Activated CD4-positive, CD25-positive, alpha-beta regulatory T cell treated with anti-CD3 and anti-CD28 coated beads, Interleukin-2, amount 50 U/mL, for 72 hours (primary cell): ENCODE results near the gene PHF12.

Experiments used
- DNase-seq: peaks from one replicate; pipeline ENCODE4 v3.0.0; 2021

Gene PHF12

DNA sequence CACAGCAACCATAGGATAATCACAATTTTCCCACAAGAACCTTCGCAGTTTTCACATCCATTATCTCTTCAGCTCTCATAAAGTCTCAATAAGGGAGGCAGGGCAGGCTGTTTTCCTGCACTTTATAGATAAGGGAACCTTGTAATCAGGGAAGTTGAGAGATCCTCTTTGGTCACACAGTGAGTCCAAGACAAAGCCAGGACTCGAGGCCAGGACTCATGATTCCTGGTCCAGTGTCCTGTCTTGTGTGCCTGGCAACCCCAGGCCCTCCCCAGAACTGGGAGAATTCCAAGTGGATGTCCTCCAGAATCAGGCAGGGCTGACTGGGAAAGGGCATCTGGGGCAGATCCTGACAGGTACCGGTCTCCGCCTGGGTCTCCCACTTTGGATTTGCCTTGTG lies 23.1 kb upstream of the PHF12 start:
- no peak for DNase-seq

DNA sequence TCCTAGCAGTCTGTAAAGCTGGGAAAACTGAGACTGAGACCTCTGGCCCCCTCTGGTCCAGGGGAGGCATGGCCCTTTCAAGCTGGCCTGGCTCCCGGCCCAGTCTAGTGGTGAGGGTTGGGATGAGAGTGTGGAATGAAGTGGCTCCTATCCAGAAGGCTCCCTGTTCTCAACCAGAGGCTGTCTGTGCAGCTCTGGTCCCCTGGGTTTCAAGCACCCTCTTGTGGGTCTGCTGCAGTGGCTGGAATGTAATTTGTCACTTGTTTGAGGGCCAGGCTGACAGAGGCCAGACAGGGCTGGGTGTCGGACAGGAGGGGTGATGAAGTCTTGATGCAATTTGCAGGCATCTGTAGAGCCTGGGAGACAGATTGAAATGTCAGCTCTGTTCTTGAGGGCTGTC lies 22.1 kb upstream of the PHF12 start:
- DNase-seq: no peak

- DNase-seq: no peak
Observed at GRCh38 chr17:28972437-28972836, 21.1 kb upstream of the PHF12 start.

DNA sequence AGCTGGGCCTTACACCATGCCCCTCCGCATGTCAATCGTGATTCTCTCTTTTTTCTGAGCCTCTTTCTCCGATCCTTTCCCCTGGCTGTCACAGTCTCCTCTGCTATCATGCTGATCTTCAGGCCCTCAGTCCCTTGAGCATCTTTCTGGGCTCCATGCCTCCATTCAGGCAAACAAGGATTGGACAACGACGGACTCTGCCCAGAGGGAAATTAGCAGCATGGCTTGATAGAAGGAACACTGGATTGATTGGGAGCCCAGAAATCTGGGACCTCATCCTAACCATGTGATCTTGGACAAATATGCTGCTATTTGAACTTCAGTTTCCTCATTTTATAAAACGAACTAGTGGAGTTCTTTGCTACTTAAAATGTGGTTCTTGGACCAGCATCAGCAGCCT lies 19.6 kb upstream of the PHF12 start:
- DNase-seq: no peak

DNA sequence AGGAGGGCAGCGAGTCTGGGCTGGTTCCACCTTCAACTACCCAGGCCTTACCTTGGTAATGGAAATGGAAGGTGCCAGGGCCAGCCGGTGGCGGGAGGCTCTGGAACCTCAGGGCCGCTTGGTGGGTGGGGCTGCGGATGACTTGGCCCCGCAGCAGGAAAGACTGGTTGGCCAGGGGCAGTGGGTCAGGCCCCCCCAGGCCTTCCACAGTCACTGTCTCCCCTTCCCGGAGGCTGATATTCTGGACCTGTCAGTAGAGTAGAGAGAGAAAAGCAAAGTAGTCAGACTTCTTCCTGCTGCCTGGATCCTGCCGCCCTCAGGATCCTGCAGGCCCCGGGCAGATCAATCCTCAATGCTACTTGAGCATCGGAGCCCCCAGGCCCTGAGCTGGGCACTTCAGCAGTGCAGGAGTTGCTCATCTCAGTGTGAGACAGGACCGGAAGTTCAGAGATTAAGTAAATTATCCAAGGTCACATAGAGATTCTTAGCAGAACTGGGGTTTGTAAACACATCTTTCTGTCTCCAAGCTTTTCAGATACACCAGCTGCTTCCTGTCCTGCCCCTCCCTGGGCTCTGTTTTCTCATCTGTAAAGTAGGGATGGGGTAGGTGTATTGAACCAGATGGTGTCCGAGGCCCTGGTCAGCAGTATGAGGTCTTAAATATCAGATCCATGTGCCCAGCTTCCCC lies 18.5 kb upstream of the PHF12 start:
- no peak for DNase-seq

- DNase-seq: no peak
Observed at GRCh38 chr17:28968914-28969295, 17.6 kb upstream of the PHF12 start.

DNA sequence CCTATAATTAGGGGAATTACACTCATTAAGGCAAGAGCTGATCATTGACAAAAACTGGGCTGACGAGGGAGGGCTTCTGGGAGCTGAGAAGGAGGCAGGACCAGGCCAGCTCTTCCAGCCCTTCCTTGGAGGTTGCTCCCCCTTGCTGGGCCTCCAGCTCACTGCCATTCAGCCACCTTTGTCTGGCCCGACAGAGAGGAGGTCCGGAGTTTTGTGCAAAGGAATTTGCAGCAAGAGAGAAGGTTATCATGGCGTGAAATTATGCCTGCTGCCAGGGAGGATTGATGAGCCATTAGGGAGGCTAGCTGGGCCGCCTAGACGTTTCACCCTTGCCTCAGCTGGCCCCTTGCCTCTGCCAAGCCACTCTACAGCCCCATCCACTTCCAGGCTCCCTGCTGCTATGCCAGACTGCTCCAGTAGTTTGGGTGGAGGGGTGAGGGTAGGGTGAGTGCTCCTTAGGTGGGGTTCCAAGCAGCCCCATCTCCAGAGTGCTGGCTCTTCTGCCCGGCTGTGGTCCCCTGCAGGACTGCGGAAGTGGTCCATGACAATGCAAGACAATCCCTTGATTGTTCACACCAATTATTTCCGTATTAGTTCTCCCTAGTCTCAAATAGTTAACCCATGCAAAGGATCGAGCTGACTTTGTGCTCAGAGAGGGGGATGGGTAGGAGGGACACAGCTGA lies 17.1 kb upstream of the PHF12 start:
- DNase-seq: no peak

GRCh38 chr17:28967221-28968135 lies 16.2 kb upstream of the PHF12 start:
- no peak for DNase-seq

DNA sequence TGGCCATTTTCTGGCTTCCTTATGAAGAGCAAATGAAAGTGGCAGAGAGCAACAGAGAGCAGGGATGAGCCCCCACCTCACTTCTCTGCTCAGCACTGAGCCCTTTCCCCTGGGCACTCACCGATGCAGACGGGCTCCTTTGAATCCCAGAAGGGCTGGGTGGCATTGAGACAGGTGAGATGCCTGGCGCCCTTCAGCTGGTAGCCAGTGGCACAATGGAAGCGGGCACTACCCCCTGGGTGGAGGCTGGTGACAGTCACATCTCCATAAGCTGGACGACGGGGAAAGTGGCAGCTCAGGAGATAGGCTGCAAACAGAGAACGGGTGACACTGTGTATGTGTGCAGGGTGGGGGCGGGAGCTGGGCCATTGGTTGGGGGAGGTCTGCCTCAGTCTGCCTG lies 12.5 kb upstream of the PHF12 start:
- DNase-seq: no peak

DNA sequence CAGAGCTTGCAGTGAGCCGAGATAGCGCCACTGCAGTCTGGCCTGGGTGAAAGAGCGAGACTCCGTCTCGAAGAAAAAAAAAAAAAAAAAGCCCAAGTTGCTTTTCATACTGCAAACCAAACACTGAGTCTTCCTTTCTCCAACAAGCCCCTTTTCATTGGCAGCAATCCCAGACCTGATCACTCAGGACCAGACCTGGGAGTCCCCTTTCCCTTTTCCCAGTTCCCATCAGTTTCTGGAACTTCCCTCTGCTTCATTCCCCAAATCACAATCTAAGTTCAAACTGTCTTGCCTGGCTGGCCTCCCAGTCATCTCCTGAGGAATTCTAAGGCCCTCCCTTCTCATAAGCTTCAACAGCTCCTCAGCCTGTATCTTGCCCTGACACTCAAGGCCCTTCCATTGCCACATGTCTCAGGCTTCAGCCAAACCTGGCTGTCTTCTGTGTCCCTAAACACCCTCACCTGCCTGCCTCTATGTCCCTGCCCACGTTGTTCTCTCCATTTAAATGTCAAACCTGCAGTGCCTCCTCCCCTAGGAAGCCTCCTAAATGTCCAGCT lies 11.8 kb upstream of the PHF12 start:
- no peak for DNase-seq

GRCh38 chr17:28961391-28961790 lies 10.1 kb upstream of the PHF12 start:
- DNase-seq: no peak

DNA sequence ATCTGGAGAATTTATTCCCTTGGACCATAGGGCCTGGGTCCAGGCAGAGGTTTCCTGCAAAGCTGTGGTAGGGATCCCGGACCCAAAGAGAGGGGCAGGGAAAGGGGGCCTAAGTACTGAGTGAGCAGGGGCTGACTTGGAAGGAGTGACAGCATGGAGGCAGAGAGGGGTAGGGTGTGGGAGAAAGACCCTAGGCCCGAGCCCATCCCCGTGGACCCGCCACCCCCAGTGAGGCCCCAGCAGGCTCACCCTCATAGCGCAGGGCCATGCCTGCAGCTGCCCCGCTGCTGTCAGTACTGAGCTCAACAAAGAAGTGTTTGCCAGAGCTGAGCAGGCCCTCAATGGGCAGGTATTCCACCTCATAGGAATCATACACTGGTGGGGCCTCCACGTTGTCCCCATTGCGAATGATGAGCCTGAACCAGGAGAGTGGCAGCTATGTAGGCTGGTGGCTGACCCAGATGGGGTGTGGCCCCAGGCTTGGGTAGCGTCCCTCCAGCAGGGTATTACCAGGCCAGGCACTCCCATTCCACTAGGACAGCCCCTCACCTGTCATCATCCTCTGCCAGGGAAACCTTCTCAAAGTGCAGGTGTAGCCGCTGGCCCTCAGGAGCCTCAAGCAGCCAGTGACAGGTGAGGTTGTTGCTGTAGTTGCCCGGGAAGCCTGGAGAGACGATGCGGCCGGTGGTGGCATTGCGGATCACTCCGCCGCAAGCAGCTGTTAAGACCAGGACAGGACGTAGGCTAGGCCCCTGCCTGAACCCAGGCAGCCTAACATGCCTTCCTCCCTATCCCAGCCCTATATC lies 9.1 kb upstream of the PHF12 start:
- DNase-seq: no peak

DNA sequence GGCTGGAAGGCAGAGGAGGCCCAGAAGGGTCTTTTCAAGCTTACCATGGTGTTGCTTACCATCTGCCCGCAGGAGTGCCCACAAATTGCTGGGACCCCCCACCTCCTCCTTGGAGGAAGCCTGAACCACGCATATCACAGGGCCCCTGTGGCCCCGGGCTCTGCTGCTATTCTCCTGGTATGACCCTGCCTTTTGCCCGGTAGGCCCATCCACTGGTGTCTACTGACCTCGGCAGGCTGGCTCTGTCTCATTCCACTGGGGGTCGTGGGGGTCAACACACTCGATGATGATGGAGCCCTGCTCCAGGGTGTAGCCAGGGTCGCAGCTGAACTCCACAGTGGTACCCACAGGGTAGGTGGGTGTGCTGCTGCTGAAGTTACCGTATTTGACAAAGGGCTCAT lies 8.2 kb upstream of the PHF12 start:
- DNase-seq: no peak

GRCh38 chr17:28958820-28959455 lies 7.6 kb upstream of the PHF12 start:
- DNase-seq: no peak

GRCh38 chr17:28957992-28958355 lies 6.7 kb upstream of the PHF12 start:
- DNase-seq: no peak

DNA sequence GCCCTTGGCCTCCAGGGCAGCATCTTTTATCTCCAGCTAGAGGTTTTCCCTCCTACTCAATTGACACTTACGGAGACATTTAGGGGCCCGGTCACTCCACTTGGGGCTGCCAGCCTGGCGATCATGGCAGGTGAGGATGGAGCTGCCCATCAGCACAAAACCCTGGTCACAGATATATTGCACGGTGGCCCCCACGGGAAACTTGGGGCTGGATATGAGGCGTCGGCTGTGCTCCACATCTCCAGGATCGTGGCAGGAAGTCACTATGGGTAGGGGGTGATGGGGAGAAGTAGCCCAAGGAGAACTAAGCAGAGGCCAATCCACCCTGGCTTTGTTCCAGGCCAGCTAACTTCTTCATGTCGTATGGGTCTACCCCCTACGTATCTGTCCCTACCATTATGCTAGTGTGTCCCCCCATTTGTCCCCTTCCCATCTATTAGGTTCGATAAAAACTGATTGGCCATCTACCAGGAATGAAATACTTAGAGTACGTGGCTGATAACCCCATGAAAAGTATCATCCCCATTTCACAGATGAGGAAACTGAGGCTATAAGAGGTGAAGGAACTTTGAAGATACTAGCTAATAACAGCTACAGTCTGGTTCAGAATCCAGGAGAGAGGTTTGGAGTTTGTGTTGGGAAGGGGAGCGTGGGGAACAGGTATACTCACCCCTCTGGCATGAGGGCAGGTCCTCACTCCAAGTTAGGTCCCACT lies 6.1 kb upstream of the PHF12 start:
- DNase-seq: no peak

DNA sequence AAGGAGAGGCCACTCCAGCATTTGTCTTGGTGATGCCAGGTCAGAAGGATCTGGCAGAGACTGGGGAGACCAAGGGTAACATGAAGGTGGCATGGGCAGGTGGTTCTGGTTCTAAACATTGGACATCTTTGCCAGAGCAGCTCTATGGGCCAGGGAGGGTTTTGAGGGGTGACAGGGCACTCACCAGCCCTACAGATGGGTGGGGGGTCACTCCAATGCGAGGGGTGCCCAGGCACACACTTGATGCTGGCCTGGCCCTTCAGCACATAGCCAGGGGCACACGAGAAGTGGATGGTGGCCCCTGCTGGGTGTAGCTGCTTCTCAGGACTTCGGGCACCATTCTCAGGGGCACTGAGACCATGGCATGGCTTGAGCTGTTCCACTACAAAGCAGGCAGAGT lies 5.5 kb upstream of the PHF12 start:
- no peak for DNase-seq

DNA sequence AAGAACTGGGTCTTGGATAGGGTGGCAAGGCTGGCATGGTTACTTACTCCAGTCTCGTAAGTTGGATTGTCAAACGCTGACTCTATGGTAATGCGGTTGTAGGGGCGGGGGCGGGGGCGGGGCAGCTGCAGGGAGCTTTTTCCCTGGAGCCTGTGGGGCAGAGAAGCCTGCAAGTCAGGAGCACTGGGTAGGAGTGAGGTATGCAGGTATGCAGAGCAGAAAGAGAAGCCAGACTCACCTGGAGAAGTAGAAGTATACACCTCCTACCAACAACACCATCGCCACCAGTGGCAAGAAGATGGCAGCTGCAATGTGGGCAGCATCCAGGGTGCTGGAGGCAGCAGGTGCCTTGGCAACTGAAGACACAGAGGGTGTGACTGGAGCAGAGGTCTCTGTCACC lies 4.8 kb upstream of the PHF12 start:
- no peak for DNase-seq

DNA sequence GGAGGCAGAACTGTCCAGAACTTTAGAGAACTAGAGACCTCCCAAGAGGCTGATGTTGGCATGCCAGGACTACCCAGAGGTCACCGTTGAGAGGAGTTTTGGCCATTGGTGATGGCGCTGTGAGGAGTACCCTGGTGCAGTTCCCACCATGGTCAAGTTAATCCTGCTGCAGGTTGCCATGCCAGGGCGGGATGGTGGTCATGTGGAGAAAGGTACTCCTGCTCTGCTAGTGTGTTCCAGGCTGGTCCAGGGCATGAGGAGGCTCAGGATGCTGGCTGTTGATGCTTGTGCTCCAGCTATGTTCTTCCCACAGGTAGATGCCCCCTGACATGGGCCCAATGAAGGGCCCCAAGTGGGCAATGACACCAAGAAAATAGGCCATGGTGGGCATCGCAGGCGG lies 4.1 kb upstream of the PHF12 start:
- no peak for DNase-seq

GRCh38 chr17:28954886-28955285 lies 3.6 kb upstream of the PHF12 start:
- DNase-seq: no peak

- peak; percentile 48 for DNase-seq
Observed at GRCh38 chr17:28953444-28954118, 2.3 kb upstream of the PHF12 start.
